Astrocyte (in vitro differentiated cells and primary cell): Measurements from ENCODE around the gene CHL1. TPM values are rescaled to one million over a fixed set of nuclear protein-coding genes. Genes with fewer than 3 reads are reported as not detected.

Experiments
- DNase-seq: peaks from one replicate; pipeline ENCODE4 v3.0.0-alpha.2; 2010; ENCODE audit warnings: low read depth
- FAIRE-seq: peaks from 2 replicates; lab custom pipeline; 2011; peaks lifted over from hg19 to GRCh38; lab: Jason Lieb, UNC
- H2AFZ ChIP-seq: 2 replicates; pipeline ENCODE4 v1.6.0; 2012; ENCODE audit warnings: low read depth, low read length, inconsistent platforms
- H3K27ac ChIP-seq: 2 replicates; pipeline ENCODE4 v1.5.1; 2011; ENCODE audit warnings: low read depth, low read length, inconsistent platforms
- H3K27me3 ChIP-seq: 2 replicates; pipeline ENCODE4 v1.6.0; 2011; ENCODE audit warnings: low read length, inconsistent platforms; ENCODE audit not compliant: insufficient read depth
- H3K36me3 ChIP-seq: 2 replicates; pipeline ENCODE4 v1.5.1; 2011; ENCODE audit warnings: low read length, inconsistent platforms; ENCODE audit not compliant: insufficient read depth
- H3K4me1 ChIP-seq: 2 replicates; pipeline ENCODE4 v1.5.1; 2011; ENCODE audit warnings: low read length, inconsistent platforms; ENCODE audit not compliant: insufficient read depth
- H3K4me2 ChIP-seq: 2 replicates; pipeline ENCODE4 v1.6.0; 2012; ENCODE audit warnings: low read length, inconsistent platforms
- H3K4me3 ChIP-seq: 2 replicates; pipeline ENCODE4 v1.5.1; 2011; ENCODE audit warnings: low read depth, mild to moderate bottlenecking, low read length, inconsistent platforms; ENCODE audit not compliant: insufficient read depth
- H3K79me2 ChIP-seq: 2 replicates; pipeline ENCODE4 v1.6.0; 2012; ENCODE audit warnings: mild to moderate bottlenecking, low read length, inconsistent platforms; ENCODE audit not compliant: insufficient read depth
- H3K9ac ChIP-seq: 2 replicates; pipeline ENCODE4 v1.6.0; 2012; ENCODE audit warnings: mild to moderate bottlenecking, low read length, inconsistent platforms
- H3K9me3 ChIP-seq: 2 replicates; pipeline ENCODE4 v1.5.1; 2012; ENCODE audit warnings: low read depth, mild to moderate bottlenecking, low read length, inconsistent platforms; ENCODE audit not compliant: insufficient read depth
- H4K20me1 ChIP-seq: 2 replicates; pipeline ENCODE4 v1.6.0; 2012; ENCODE audit warnings: low read length, inconsistent platforms; ENCODE audit not compliant: insufficient read depth
- H3K27ac Mint-ChIP-seq: one replicate; pipeline ENCODE4 v1.8.0; 2021; ENCODE audit warnings: mild to moderate bottlenecking, mixed read lengths; ENCODE audit not compliant: unreplicated experiment
- H3K27me3 Mint-ChIP-seq: one replicate; pipeline ENCODE4 v1.8.0; 2021; ENCODE audit warnings: low read depth, mixed read lengths; ENCODE audit not compliant: unreplicated experiment
- H3K36me3 Mint-ChIP-seq: one replicate; pipeline ENCODE4 v1.8.0; 2021; ENCODE audit warnings: low read depth, mixed read lengths; ENCODE audit not compliant: unreplicated experiment
- H3K4me1 Mint-ChIP-seq: one replicate; pipeline ENCODE4 v1.8.0; 2021; ENCODE audit warnings: low read depth, mixed read lengths; ENCODE audit not compliant: unreplicated experiment
- H3K4me3 Mint-ChIP-seq: one replicate; pipeline ENCODE4 v1.8.0; 2021; ENCODE audit warnings: mild to moderate bottlenecking, moderate library complexity, mixed read lengths; ENCODE audit not compliant: unreplicated experiment
- H3K9me3 Mint-ChIP-seq: one replicate; pipeline ENCODE4 v1.8.0; 2021; ENCODE audit warnings: mild to moderate bottlenecking, mixed read lengths; ENCODE audit not compliant: unreplicated experiment
- CTCF ChIP-seq: IDR thresholded peaks from 2 replicates; pipeline ENCODE4 v1.5.1; 2011; ENCODE audit warnings: low read depth, mild to moderate bottlenecking, inconsistent platforms, low read length, moderate library complexity; ENCODE audit not compliant: insufficient read depth
- EZH2 ChIP-seq: IDR thresholded peaks from 2 replicates; pipeline ENCODE4 v1.6.1; 2012; ENCODE audit warnings: mild to moderate bottlenecking, low read length, inconsistent platforms; ENCODE audit not compliant: insufficient read depth
- total RNA-seq: library from RNA; stranded (reverse); gene quantifications from 2 replicates; pipeline ENCODE4 v1.2.1, GENCODE V29; 2021

The CHL1 gene
- total RNA-seq, 1 donor from 2014 or later, result not detected

GRCh38 chr3:247916-248315, 51.4 kb downstream of the CHL1 start:
- Histone ChIP-seq H3K9me3 (no peaks in the 10 kb centered on the region), H3K36me3 (no peaks in the 10 kb centered on the region), H3K27ac (no peak overlapping the region), H2AFZ (no peak overlapping the region), H3K9ac (no peak overlapping the region), H3K4me2 (no peak overlapping the region), H3K79me2 (no peaks in the 10 kb centered on the region), H4K20me1 (no peaks in the 10 kb centered on the region), H3K4me1 (no peaks in the 10 kb centered on the region), H3K27me3 (no peaks in the 10 kb centered on the region), H3K4me3 (no peak overlapping the region)
- Mint-ChIP-seq H3K4me1 (no peaks in the 10 kb centered on the region), H3K27me3 (no peaks in the 10 kb centered on the region), H3K27ac (no peak overlapping the region), H3K4me3 (no peak overlapping the region), H3K9me3 (peaks cover 2% of the 10 kb centered on the region), H3K36me3 (no peaks in the 10 kb centered on the region)
- TF ChIP-seq EZH2 (no peak), CTCF (no peak)
- DNase-seq (no peak), FAIRE-seq (no peak)

GRCh38 chr3:248864-249520, 52.4 kb downstream of the CHL1 start:
- FAIRE-seq (no peak), DNase-seq (no peak)
- Histone ChIP-seq H3K9ac (no peak overlapping the region), H3K79me2 (no peaks in the 10 kb centered on the region), H3K36me3 (no peaks in the 10 kb centered on the region), H4K20me1 (no peaks in the 10 kb centered on the region), H3K27me3 (no peaks in the 10 kb centered on the region), H3K4me3 (no peak overlapping the region), H3K9me3 (no peaks in the 10 kb centered on the region), H3K4me1 (no peaks in the 10 kb centered on the region), H2AFZ (no peak overlapping the region), H3K4me2 (no peak overlapping the region), H3K27ac (no peak overlapping the region)
- no peak overlapping the region for H3K4me3 Mint-ChIP-seq
- H3K27ac Mint-ChIP-seq, result no peak overlapping the region
- TF ChIP-seq CTCF (no peak), EZH2 (no peak)
- no peaks in the 10 kb centered on the region for H3K9me3 Mint-ChIP-seq
- no peaks in the 10 kb centered on the region for H3K4me1 Mint-ChIP-seq
- H3K27me3 Mint-ChIP-seq, result no peaks in the 10 kb centered on the region
- no peaks in the 10 kb centered on the region for H3K36me3 Mint-ChIP-seq

- no peak overlapping the region for H3K4me3 ChIP-seq
- TF ChIP-seq EZH2, result no peak
- no peak for TF ChIP-seq CTCF
- H3K4me3 Mint-ChIP-seq, result no peak overlapping the region
- H4K20me1 ChIP-seq, result no peaks in the 10 kb centered on the region
- no peak overlapping the region for H3K27ac ChIP-seq
- no peaks in the 10 kb centered on the region for H3K27me3 ChIP-seq
- no peaks in the 10 kb centered on the region for H3K79me2 ChIP-seq
- no peak overlapping the region for H3K27ac Mint-ChIP-seq
- no peak overlapping the region for H3K4me2 ChIP-seq
- H3K9me3 Mint-ChIP-seq, result no peaks in the 10 kb centered on the region
- no peaks in the 10 kb centered on the region for H3K36me3 Mint-ChIP-seq
- H3K9me3 ChIP-seq, result no peaks in the 10 kb centered on the region
- H3K9ac ChIP-seq, result no peak overlapping the region
- H3K4me1 Mint-ChIP-seq, result no peaks in the 10 kb centered on the region
- FAIRE-seq, result no peak
- H3K36me3 ChIP-seq, result no peaks in the 10 kb centered on the region
- no peaks in the 10 kb centered on the region for H3K4me1 ChIP-seq
- no peaks in the 10 kb centered on the region for H3K27me3 Mint-ChIP-seq
- no peak for DNase-seq
- H2AFZ ChIP-seq, result no peak overlapping the region
Observed at GRCh38 chr3:249587-250262, 53.2 kb downstream of the CHL1 start.
